ENCODE data around the gene CDH4. TPM values are rescaled to one million over a fixed set of nuclear protein-coding genes. Genes with fewer than 3 reads are reported as not detected.

The CDH4 gene
- total RNA-seq, 2 donors from 2014 or later = 0.06 to 0.08 TPM

- intact Hi-C loops (cut with DNase I) = no loop called here
- no peak for ATAC-seq
- no peak for DNase-seq
These were observed 119.6 kb downstream of the CDH4 start for GRCh38 chr20:61371501-61372136.

DNA sequence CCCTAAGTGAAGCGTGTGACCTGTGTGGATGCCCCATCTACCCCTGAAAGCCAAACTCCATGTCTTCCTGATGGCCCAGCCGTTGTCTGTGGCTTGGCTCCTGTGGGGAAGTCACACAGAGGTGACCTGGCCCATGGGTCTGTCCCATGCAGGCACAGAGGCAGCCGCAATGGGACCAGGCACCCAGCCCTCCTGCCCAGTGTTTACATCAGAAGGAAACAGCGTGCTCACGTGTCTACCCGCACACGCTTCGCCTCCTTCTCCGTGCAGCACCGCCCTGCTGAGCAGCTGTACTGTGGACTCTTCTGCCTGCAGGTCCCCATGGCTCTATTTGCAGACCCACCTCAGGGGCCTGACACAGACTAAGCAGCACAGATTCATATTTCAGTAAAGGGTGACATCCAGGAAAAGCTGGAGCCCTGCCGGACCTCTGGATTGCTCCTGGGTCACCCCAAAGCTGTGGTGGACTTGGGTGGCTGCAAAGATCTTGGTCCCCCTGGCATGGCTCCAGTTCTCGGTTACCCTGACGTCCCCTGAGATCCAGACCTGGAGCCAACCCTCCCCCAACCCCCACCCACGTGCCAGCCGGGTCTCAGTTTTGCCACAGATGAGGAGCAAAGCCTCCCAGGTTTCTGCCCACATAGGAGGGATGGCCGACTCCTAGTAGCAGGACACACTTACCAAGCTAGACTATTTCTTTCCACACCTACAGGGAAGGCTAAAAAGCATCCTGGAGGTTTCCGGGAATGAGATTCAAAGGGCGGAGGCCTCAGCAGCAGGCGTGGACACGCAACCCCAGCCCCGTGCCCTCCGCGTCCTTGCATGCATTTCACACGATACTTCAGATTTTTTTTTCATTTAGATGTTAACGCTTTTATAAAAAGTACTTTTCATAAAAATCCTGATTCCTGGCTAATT lies 120.3 kb downstream of the CDH4 start:
- no peak for DNase-seq
- intact Hi-C loops (cut with DNase I) = no loop called here
- ATAC-seq = no peak

DNA sequence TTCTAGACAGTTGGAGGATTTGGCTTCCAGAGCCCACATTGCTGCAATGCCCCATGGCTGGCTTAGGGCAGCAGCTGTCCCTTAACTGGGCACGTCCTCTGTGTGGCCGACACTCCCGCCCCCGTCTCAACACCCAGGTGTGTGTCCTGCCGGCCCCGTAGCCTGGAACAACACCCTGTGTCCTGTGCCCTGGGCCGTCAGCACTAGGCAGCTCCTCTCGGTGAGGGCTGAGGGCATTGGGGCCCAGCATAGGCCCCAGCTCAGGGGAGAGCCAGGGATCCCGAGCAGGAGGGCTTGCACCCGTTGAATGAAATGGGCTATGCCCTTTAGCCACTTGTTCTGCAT lies 121.0 kb downstream of the CDH4 start:
- intact Hi-C loops (cut with DNase I) = no loop called here
- no peak for ATAC-seq
- DNase-seq = no peak

DNA sequence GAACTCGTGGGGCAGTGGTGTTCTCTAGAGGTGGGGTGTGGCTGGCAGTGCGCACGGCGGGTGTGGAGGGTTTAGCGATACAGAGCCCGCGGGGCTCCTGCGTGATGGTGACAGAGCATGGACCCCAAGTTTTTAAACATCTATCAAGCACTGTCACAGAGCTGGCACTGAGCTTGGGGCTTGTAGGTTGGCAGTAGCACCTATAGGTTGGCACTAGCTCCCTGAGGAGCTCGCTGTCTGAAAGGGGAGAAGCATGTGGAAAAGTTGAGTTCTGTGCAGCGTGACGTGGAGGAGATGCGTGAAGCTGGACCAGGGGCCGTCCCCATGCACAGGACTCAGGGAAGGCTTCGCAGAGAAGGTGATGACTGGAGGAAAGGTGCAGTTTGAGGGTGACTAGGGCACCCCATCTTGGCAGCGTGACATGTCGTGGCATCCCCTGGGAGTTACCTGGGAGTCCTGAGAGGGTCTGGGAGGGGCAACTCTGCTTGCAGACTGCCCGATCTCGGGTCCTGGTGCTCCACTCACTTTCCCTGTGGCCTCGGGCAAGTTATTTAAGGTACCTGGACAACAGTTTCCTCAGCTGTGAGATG lies 122.0 kb downstream of the CDH4 start:
- ATAC-seq = no peak
- intact Hi-C loops (cut with DNase I) = no loop called here
- no peak for DNase-seq

GRCh38 chr20:61376541-61377240 lies 124.6 kb downstream of the CDH4 start:
- intact Hi-C loops (cut with DNase I) = no loop called here
- ATAC-seq (no peak), DNase-seq (no peak)

DNA sequence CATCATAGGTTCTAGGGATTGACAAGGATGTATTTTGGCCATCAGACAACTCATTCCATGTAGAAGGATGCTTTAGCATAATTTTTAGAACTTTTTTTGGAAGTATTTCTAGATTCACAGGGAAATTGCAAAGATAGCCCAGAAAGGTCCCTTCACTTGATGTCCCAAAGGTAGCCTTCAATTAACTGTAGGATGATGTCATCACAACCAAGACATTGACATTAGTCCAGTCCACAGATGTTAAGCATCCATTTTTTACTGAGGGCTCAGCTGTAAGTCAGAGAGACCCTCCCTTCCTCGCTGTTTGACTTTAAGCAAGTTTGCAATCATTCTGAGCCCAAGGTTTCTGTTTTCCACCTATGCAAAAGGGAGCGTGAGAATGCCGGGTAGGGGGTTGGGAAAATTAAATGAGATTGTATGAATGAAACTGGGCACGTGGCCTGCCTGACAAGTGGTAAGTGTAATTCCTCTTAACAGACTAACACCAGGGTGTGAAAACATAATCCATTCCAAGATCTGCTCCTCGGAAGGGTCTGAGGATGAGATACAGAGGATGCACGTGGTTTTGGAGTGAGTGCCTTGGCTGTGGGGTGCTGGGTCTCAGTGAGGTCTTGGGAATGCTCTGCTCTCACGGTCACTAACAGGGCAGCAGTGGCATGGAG lies 126.8 kb downstream of the CDH4 start:
- DNase-seq (no peak), ATAC-seq (no peak)
- intact Hi-C loops (cut with DNase I) = no loop called here

DNA sequence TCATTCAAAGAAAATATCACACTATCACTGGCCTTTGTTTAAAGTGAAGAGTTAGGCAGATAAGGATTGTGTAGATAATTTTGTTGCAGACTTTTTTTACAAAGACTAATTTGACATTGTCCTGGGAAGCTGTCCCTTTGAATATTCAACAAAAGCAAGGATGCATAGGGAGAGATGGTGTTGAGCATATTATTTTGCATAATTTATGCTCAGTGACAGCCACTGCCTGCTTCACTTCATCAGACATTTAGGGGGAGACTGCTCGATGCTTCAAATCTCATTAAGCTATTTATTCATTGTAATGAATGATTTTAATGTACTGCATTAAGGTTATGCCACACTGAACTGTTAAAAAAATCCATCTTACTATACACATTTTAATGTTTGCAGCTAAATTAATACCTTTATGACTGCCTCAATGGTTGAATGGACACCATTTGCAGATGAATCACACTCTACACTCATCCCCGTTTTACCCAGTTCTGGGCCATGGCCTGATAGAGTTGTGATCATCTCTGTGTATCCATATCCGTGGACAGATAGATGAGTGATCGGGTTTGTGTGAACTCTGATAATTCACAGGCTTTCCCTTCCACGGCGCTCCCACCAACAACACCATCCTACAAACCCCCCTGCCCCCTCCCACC lies 128.0 kb downstream of the CDH4 start:
- no peak for ATAC-seq
- intact Hi-C loops (cut with DNase I) = no loop called here

GRCh38 chr20:61380545-61380915 lies 128.5 kb downstream of the CDH4 start:
- ATAC-seq (no peak), DNase-seq (no peak)
- intact Hi-C loops (cut with DNase I) = no loop called here

More for the DNA sequence above, 128.0 kb downstream of the CDH4 start:
- no peak for DNase-seq

DNA sequence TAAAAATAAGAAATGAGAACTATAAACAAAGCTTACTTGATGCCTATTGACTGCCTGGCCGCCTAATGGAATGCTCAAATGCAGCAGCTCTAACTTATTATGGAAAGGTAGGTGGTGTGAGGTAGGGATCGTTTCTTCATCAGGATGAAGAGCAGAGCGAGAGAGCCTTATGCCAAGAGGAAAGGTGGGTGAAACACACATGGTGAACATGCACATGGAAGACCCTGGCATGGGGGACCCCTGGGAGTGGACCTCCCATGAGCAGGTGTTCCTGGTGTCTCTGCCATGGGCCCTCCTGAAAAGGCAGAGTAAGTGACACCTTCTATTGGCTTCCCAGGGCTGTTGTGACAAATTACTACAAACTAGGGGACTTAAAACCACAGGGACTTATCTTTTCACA lies 130.1 kb downstream of the CDH4 start:
- DNase-seq (no peak), ATAC-seq (no peak)
- intact Hi-C loops (cut with DNase I) = no loop called here

- intact Hi-C loops (cut with DNase I) = no loop called here
- DNase-seq (no peak), ATAC-seq (no peak)
These were observed 133.2 kb downstream of the CDH4 start for GRCh38 chr20:61385296-61385695.

DNA sequence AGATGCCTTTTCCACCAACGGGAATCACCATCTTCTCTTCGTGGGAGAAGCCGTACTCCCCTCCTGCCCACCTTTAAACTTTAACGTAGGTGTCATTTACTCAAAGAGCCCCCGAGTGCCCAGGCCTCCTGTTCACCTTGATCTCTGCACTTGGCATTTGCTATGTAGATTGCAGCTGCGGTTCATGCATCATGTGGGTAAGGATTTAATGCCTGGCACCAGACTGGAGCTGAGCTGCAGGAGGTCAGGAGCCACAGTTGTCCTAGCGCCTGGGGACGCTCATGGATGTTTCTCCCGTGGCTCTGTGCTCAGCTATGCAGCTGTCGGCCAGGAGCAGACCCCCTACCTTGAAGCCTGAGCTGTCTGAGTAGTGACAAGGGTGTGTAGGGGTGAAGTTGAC lies 133.7 kb downstream of the CDH4 start:
- intact Hi-C loops (cut with DNase I) = no loop called here
- ATAC-seq (no peak), DNase-seq (no peak)

DNA sequence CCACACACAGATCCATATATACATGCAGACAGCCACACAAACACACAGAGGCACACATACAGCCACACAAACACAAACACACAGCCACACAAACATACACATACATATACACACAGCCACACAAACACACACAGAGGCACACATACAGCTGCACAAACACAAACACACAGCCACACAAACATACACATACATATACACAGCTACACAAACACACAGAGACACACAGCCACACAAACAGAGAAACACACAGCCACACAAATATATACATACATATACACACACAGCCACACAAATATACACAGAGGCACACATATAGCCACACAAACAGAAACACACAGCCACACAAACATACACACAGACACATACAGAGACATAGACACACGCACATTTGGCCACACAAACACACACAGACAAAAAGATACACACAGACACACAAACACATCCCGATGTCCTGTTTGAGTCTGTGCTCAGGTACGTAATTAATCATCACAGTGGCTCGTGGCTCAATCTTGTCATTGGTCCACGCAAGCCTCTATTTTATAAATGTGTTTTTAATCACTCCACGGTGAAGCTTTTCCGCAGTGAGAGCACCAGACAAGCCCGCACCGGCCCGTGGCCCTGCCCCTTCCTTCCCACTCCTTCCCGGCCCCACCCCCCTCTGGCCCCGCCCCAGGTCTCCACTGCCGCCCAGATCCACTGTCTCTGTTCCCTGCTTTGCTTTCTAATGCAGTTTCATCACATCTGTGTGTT lies 135.3 kb downstream of the CDH4 start:
- intact Hi-C loops (cut with DNase I) = no loop called here
- peak in 1 of 2 donors; percentile 87 for ATAC-seq

GRCh38 chr20:61387954-61388348 lies 135.9 kb downstream of the CDH4 start:
- no peak for ATAC-seq
- no peak for DNase-seq
- intact Hi-C loops (cut with DNase I) = no loop called here

More for the DNA sequence above, 135.3 kb downstream of the CDH4 start:
- DNase-seq = peak; percentile 37

- no peak for ATAC-seq
- intact Hi-C loops (cut with DNase I) = no loop called here
- DNase-seq = no peak
These were observed 137.0 kb downstream of the CDH4 start for GRCh38 chr20:61389077-61389476.

GRCh38 chr20:61391185-61391584 lies 139.1 kb downstream of the CDH4 start:
- ATAC-seq = no peak
- intact Hi-C loops (cut with DNase I) = no loop called here
- DNase-seq = no peak

DNA sequence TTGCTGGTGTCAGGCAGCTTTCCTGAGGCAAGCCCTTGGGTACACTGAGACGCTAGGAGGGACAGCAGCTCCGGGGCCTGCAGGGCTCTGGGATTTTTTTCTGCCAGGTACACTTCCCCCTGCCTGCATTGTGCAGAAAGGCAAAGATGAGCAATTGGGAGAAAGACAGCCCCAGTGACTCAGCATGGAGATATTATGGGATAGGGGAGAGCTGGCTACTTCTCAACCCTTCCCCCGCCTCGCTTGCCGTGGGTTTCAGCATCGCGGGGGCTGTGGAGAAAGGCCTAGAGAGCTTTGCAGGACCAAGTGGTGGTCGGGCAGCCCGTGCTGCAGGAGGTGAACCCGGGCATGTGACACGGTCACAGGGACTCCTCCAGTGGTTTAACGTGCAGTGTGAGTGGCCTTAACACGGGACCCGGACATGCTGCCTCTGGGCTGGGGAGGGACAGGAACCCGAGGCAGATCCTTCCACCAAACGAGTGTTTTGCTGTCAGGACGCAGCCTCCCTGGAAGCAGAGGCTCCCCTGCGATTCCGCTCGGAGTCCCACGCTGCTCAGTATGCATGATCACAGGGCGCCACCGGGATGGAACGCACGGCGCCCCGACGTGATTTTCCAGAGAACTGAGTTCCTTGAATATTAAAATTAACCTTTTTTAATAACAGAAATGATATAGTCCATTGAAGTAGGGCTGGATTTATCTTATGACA lies 139.9 kb downstream of the CDH4 start:
- intact Hi-C loops (cut with DNase I) = no loop called here
- DNase-seq (no peak), ATAC-seq (no peak)

DNA sequence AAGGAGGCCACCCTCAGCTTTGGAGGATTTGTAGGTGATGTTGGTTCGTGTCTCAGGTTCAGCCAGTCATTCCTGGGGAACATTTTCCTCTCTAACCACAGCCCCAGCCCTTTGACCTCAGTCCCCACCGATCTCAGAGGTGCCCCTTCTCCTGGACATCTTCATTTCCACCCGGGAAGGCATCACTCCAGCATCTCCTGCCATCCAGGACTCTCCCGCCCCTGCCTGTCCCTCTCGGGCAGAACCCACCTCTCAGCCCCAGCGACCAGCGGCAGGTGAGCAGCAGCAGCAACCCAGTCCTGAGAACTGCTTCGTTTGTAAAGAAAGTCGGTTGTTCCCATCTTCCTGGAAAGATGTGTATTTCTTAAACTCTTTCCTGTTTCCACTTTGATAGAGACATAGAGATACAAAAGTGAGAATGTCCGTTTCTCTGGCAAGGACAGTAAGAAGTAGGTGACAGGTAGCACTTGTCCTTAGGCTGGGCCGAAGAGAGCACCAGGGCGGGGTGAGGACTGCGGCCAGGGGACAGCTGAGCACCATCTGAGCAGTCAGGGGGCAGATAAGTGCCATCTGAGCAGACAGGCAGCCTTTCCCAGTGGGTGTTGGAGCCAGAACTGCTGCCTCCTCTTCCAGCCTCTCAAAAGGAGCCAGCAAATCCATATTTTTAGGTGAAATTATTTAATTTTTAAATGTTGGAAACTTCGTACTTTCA lies 142.2 kb downstream of the CDH4 start:
- intact Hi-C loops (cut with DNase I) = no loop called here
- ATAC-seq = no peak
- no peak for DNase-seq
